Lung (tissue), 12 donors: ENCODE data around the gene PITRM1. TPM values are rescaled to one million over a fixed set of nuclear protein-coding genes. Genes with fewer than 3 reads are reported as not detected.

Experiments
- ATAC-seq: fragments of 200-7000 bp; cut with Tn5 transposase; one replicate; pipeline ENCODE4 v1.9.1; 2020; ENCODE audit warnings: moderate number of reproducible peaks; ENCODE audit not compliant: insufficient read depth, low FRiP score
- DNase-seq, 3 donors: peaks; one replicate each; pipeline ENCODE4 v3.0.0-alpha.2; 2013 to 2017
- H3K27ac ChIP-seq, 2 donors: one replicate each; pipeline ENCODE4 v1.5.1; 2013; ENCODE audit warnings: mild to moderate bottlenecking in 2 of 2, moderate library complexity in 2 of 2, control low read depth in 1 of 2, inconsistent platforms in 1 of 2, low read depth in 1 of 2, low read length in 1 of 2
- H3K27me3 ChIP-seq, 3 donors: one replicate each; pipeline ENCODE4 v1.5.1; 2013; ENCODE audit warnings: low read length in 2 of 3; ENCODE audit not compliant: control insufficient read depth in 3 of 3, insufficient read depth in 3 of 3
- H3K36me3 ChIP-seq, 4 donors: one replicate each; pipeline ENCODE4 v1.5.1; 2013; ENCODE audit warnings: low read length in 4 of 4, mild to moderate bottlenecking in 1 of 4, moderate library complexity in 1 of 4; ENCODE audit not compliant: control insufficient read depth in 4 of 4, insufficient read depth in 4 of 4
- H3K4me1 ChIP-seq, 5 donors: one replicate each; pipeline ENCODE4 v1.5.1; 2013; ENCODE audit warnings: low read length in 5 of 5, mild to moderate bottlenecking in 2 of 5, moderate library complexity in 1 of 5; ENCODE audit not compliant: control insufficient read depth in 5 of 5, insufficient read depth in 5 of 5
- H3K4me3 ChIP-seq: one replicate; pipeline ENCODE4 v1.5.1; 2013; ENCODE audit warnings: mild to moderate bottlenecking, control low read depth, moderate library complexity
- H3K9ac ChIP-seq, 2 donors: one replicate each; pipeline ENCODE4 v1.5.1; 2013; ENCODE audit warnings: low read length in 2 of 2, control low read depth in 1 of 2; ENCODE audit not compliant: insufficient read depth in 1 of 2
- H3K9me3 ChIP-seq, 4 donors: one replicate each; pipeline ENCODE4 v1.5.1; 2013; ENCODE audit warnings: low read length in 3 of 4, mild to moderate bottlenecking in 1 of 4, moderate library complexity in 1 of 4; ENCODE audit not compliant: control insufficient read depth in 4 of 4, insufficient read depth in 3 of 4
- CTCF ChIP-seq: IDR thresholded peaks from 2 replicates; pipeline ENCODE4 v1.5.1; 2012; ENCODE audit warnings: mild to moderate bottlenecking; ENCODE audit errors: control extremely low read depth, extremely low read depth
- WGBS, 2 donors: extraction: QIAGEN DNeasy Blood & Tissue Kit; methylation state at CpG; one replicate each; pipeline ENCODE4 v1.1.7; 2013; 5-methylcytosine and 5-hydroxymethylcytosine counted together
- polyA plus RNA-seq, 2 donors: library from polyadenylated mRNA; stranded (reverse); fragments of 200-250 nt; gene quantifications; one replicate each; pipeline ENCODE4 v1.2.1, GENCODE V29; 2013
- total RNA-seq, 2 donors: library from RNA; depleted of rRNA in 1 of 2; stranded (reverse); fragments of >200 nt in 1 of 2; gene quantifications; one replicate each; pipeline ENCODE4 v1.2.1, GENCODE V29; 2014 to 2021
- donor health status: control.
- donor health status: control.
- donor health status: Bipolar disorder and iron deficiency.
- donor health status: healthy.
- donor health status: DM: yes; HTN: yes; CAD: no.

PITRM1 gene
- total and polyA plus RNA-seq, 4 donors, result 46.5 to 88.5 (median 60.7) TPM

GRCh38 chr10:3203972-3204371, 31.4 kb upstream of the PITRM1 start:
- H3K9ac ChIP-seq, result no peak overlapping the region
- no peaks in the 10 kb centered on the region for H3K36me3 ChIP-seq
- H3K27ac ChIP-seq, result no peak overlapping the region
- peaks cover 0 to 2% (median 0%) of the 10 kb centered on the region in 3 donors for H3K27me3 ChIP-seq
- no peaks in the 10 kb centered on the region for H3K9me3 ChIP-seq
- ATAC-seq, result no peak
- no peak overlapping the region for H3K4me3 ChIP-seq
- H3K4me1 ChIP-seq, result peaks cover 0 to 8% (median 0%) of the 10 kb centered on the region in 5 donors
- no peak for TF ChIP-seq CTCF
- 63 to 75% methylated on average over 4 of the region's 4 CpGs for WGBS, 2 donors
- DNase-seq, result no peak

DNA sequence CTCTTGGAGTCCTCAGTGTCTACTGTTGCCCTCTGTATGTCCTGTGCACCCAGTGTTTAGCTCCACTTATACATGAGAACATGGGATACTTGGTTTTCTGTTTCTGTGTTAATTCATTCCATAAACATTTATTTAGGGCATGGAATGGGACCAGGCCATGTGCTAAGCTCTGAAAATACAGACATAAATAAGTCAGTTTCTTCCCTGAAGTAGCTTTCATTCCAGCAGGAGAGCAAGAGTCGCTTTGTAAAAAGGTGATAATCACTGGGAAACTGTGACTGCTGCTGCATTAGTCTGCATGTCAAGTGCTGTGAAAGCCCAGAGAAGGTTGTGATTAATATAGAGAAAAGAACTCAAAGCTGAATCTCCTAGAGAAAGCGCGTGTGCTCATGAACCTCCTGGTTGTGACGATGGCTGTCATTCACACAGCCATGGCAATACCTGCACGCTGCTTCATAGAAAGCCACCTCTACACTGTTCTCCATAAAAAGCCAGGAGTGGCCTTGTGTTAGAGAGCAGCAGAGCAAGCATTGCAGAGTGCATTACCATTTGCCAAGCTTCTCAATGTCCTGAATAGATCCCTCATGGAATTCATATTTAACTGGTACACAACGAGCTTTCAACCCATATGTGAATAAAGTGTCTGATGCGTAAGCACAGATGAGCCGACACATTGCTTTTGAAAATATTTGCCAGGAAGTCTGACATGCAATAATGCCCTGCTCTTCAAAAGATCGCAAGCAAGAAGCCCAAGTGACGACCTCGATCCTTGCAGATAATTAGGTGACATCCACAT, 30.6 kb upstream of the PITRM1 start:
- Histone ChIP-seq H3K4me1 (peaks cover 0 to 8% (median 0%) of the 10 kb centered on the region in 5 donors), H3K9ac (no peak overlapping the region), H3K9me3 (no peaks in the 10 kb centered on the region), H3K4me3 (no peak overlapping the region), H3K36me3 (no peaks in the 10 kb centered on the region), H3K27ac (no peak overlapping the region), H3K27me3 (peaks cover 0 to 7% (median 0%) of the 10 kb centered on the region in 3 donors)
- no peak for TF ChIP-seq CTCF
- WGBS, 2 donors, result 79 to 85% methylated on average over 11 of the region's 11 CpGs
- DNase-seq (peak in 2 of 3 donors; percentile 39 to 58), ATAC-seq (no peak)

DNA sequence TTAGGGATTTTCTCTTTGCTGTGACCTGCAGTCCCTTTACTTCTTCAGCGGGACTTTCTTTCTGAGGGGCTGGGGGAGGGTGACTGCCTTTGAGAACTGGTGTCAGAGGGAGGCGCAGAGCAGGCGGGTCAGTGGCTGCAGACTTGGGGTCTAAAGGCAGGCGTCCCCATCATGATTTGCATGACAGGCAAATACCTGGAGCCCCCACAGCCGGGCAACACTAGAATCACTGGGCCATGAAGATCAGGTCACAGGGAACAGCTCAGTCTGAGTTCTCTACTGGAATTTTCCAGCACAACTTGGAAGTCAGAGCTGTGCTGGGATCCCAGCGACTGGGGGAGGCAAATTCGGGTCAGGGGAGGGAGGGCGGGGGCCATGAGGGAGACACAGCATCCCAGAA, 29.2 kb upstream of the PITRM1 start:
- H3K36me3 ChIP-seq, result no peaks in the 10 kb centered on the region
- H3K27ac ChIP-seq, result no peak overlapping the region
- no peak overlapping the region for H3K9ac ChIP-seq
- ATAC-seq, result no peak
- no peak overlapping the region for H3K4me3 ChIP-seq
- H3K27me3 ChIP-seq, result peaks cover 0 to 7% (median 0%) of the 10 kb centered on the region in 3 donors
- no peaks in the 10 kb centered on the region for H3K9me3 ChIP-seq
- H3K4me1 ChIP-seq, result peaks cover 0 to 17% (median 4%) of the 10 kb centered on the region in 5 donors
- TF ChIP-seq CTCF, result no peak
- DNase-seq, result no peak
- 80 to 89% methylated on average over 8 of the region's 8 CpGs for WGBS, 2 donors

DNA sequence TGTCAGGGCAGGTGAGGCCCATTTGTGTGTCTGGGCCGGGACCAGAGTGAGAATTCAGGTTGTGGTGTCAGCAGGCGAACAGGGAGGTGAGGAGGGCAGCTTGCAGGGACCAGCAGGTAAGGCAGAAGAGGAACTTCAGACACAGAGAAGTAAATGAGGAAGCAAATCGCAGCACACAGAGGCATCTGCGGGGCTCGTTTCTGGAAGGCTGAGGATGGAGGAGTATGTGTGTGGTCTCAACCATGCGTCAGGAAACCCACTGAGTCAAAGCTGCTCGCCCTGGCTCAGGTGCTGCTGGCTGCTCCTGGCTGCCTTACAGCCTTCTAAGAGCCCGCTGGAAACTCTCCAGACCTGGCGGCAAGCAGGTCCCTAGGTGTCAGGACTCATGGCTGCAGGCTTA, 26.9 kb upstream of the PITRM1 start:
- H3K4me3 ChIP-seq, result no peak overlapping the region
- ATAC-seq, result no peak
- 50 to 72% methylated on average over 9 of the region's 9 CpGs for WGBS, 2 donors

More for the DNA sequence above, 26.9 kb upstream of the PITRM1 start:
- Histone ChIP-seq H3K9me3 (no peaks in the 10 kb centered on the region), H3K4me1 (peaks cover 0 to 19% (median 6%) of the 10 kb centered on the region in 5 donors), H3K27me3 (peaks cover 0 to 7% (median 0%) of the 10 kb centered on the region in 3 donors), H3K27ac (no peak overlapping the region), H3K36me3 (no peaks in the 10 kb centered on the region), H3K9ac (no peak overlapping the region)
- no peak for DNase-seq
- no peak for TF ChIP-seq CTCF
